GM21825 (cell line): ENCODE measurements around the gene METTL22.

ENCODE experiments used
- ATAC-seq: cut with Tn5 transposase; IDR thresholded peaks from one replicate; pipeline ENCODE4 v1.9.1; 2021; ENCODE audit warnings: mild to moderate bottlenecking, moderate library complexity; ENCODE audit not compliant: unreplicated experiment

Gene METTL22

DNA sequence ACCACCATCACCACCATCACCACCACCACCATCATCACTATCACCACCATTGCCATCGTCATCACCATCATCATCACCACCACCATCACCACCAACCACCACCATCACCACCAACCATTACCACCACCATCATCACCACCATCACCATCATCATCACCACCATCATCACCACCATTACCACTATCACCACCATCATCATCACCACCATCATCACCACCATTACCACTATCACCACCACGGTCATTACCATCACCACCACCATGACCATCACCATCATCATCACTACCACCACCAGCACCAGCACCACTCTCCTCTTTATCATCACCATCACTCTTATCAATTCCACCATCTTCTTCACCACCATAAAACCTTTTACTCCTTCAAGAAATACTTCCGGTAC lies 30.0 kb upstream of the METTL22 start:
- no peak for ATAC-seq

DNA sequence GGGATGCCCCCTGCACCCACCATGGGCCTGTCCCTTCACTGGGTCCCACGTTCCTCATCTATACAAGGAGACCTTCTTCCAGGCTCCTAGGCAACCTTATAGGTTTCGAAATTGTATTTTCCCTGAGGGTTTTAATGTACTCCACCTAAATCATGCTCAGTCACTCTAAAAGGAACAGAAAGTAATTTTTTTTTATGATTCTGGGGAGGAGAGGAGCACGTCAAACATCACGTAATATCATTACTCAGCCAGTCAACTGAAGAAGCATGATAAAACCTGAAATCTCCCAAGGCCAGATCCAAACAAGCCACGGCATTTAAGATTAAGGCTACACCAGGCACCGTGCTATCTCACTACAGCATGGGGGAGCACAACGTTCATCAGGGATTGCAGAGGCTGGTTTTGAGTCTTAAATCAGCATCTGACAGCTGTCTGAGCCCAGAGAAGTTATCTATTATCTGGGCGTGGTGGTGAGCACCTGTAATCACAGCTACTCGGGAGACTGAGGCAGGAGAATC lies 27.3 kb upstream of the METTL22 start:
- no peak for ATAC-seq

DNA sequence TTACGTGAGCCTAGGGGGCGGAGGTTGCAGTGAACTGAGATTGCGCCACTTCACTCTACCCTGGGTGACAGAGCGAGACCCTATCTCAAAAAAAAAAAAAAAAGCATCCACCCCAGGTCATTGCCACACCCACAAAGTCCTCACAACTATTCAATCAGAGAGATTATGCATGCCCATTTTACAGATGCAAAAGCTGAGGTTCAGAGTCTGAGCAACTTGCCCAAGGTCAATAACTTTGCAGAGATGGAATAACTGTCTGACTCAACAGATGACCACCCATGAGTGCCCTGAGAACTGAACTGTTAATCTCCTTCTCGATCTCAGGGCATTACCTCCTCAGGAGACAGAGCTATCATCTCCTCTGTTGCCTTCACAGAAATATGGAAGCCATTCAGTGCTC lies 25.7 kb upstream of the METTL22 start:
- no peak for ATAC-seq

DNA sequence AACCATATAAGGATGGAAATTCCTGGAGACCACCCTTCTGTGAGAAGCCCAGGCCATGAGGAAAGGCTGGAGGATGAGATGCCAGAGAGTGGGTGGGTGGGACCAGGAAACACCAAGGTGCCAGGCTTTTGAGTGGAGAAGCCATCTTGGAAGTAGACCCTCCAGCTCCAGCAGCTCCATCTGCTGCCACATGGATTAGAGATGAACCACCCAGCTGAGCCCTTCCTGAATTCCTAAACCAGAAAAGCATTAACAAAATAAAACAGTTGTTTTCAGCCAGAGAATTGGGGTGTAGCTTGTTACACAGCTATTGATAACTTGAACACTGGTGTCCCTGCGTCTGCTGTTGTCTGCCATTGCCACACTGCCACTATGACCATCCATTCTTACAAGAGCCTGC lies 24.9 kb upstream of the METTL22 start:
- no peak for ATAC-seq

DNA sequence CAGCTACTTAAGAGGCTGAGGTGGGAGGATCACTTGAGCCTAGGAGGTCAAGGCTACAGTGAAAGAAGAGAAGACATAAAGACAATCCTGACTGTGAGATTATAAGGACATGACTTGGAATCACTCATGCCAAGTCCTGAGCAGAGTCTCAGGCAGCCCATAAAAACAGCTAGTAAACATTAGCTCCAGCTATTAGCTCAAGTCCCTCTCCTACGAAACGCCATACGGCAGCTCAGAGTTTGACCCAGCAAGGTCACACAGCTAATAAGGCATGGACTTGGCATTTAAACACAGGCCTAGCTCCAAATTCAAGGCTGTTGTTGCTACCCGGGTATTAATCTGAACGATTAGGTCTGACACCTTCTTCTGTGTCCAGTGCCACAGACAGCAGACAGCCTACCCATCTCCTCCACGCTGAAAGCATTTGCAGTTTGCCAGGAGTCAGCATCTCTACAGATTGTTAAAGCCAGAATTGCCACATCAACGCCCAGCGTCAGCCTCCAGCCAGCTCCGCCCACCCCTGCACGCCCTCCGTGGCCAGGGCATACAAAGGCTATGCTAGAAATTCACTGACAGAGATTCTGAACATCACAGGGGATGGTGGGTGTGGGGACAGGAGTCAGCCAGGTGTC lies 21.2 kb upstream of the METTL22 start:
- ATAC-seq, result no peak

DNA sequence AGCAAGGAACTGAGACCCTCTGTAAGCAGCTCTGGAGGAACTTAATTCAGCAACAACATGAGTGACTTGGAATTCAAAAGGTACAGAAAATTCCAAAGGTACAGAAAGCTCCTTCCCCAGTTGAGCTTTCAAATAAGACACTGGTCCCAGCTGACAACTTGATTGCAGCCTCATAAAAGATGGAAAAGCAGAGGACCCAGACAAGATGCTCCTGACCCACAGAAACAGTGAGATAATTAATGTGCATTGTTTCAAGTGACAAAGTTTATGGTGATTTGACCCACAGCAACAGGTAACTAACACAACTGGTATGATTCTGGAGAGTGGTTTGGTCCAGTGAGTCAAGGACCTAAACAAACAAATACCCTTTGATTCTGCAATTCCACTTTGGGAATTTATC lies 15.9 kb upstream of the METTL22 start:
- no peak for ATAC-seq

DNA sequence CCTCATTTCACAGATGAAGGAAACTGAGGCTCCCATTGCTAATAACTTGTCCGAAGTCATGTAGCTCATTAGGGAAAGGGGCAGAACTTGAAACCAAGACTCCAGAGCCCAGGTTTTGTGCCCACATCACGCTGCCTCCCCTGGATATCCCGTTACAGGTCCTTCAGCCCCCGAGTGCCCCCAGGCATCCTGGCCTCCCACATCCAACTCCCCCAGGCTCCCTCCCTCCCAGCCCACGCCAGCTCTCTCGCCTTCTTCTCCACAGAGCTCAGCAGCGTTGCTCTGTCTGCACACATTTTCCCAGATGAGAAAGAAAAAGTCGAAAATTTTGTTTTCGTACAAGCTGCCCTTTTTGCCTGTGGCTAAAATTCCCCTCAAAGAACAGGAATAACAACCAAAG lies 14.3 kb upstream of the METTL22 start:
- ATAC-seq, result no peak

DNA sequence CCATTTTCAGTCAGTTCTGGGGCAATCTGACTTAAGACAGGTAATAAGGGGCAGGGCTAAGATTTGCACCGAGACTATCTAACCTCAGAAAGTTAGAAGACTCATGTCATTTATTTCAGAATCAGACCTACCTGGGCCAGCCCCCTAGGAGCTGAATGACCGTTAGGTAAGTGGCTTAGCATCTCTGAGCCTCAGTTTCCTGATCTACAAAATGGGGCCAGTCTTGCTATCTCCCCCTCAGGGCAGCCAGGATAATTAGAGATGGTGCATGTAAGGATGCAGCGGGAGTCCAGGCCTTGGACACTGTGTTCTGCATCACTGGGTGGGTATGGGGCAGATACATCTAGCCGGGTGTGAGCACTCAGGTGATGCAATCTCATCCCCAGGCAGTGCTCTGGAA lies 10.4 kb upstream of the METTL22 start:
- ATAC-seq, result no peak

DNA sequence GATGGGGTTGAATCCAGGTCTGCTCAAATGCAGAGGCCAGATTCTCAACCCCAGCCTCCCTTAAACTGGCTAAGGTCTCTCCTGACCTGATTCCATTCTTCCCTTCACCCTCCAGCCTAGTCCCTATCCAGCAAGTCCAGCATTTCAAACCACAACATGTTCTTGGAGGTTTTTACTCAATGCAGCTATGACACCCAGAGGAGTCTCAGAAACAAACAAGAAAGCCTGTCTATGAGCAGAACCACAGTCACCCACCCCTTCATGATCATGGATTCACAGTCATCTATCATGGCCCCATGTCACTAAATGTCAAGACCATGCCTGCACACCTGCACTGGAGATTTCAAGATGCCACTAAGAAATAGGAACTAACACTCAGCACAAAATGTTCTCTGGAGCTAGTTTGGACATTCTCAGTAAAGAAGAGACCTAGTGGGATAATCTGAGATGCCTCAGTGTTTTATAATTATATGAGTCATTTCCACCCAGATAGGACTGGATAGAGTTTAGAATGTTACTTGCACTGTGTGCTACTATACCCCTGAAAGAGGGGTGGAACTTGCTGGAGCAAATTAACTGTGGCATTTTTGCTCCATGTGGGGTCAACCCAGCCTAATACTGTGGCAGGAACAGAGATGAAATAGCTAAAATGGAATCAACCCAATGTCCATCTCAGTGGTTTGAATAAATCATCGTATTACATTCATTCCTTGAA lies 9.5 kb upstream of the METTL22 start:
- no peak for ATAC-seq

- no peak for ATAC-seq
Measured at GRCh38 chr16:8614435-8615029, 7.0 kb upstream of the METTL22 start.

DNA sequence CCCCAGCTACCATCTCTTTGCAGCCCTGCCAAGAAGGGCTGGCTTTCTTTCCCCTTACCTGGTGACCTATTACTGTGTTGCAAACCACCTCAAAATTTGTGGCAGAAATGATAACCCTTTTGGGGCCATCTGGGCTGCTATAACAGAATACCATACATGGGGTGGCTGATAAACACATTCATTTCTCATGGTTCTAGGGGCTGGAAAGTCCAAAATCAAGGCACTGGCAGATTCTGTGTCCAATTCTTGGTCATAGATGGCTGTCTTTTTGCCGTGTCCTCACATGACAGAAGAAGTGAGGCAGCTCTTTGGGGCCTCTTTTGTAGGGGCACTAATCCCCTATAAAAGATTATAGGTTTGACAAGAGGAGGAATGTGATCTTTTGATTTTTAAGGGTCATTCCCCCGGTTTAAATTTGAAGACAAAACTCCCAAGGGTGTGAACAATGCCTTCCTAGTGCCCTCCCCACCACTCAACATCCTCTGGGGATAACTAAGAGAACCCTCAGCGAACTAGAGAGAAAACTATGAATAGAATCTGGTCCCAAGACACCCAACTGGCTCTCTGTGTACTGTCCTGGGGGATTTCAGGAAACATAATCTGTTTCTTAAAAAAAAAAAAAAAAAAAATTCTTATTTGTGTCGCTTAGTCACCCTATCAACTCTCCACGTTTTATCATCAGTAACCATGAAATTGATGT lies 1.7 kb upstream of the METTL22 start:
- ATAC-seq, result no peak

DNA sequence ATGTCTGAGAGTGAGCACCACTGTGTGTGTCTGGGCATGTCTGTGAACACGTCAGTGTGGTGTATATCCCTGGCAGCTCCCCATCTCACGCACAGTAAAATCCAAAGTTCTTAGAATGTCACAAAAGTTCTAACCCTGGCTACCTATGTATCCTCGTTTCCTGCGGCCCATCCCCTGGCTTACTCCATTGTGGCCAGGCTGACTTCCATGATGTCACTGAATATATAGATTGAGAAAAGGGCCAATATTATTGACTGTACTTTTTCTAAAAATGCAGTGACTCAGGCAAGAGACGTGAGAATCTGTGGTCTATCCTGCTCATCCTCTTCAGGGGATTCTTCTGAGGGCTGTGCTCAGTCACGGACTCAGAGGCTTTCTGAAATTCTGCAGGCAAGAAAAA lies 963 bp upstream of the METTL22 start:
- no peak for ATAC-seq

- no peak for ATAC-seq
Measured at GRCh38 chr16:8621222-8621571, 301 bp upstream of the METTL22 start.

DNA sequence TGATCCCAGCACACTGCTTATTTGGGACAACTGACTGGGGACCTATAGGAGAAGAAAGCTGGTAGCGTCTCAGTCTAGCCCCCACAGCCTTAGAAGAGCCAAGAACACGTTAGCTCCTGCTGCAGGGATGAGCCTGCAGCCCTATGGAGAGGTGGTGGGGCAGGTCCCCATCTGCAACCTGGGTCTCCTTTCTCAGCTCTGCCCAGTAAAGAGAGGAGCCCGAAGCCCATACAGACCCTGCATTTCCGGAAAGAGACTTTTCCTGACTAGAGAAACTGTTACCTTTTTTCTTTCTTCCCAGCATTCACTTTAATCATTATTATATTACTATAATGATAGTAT lies 788 bp downstream of the METTL22 start:
- peak; percentile 5 for ATAC-seq

GRCh38 chr16:8623634-8624033 lies 2.1 kb downstream of the METTL22 start:
- ATAC-seq, result no peak

DNA sequence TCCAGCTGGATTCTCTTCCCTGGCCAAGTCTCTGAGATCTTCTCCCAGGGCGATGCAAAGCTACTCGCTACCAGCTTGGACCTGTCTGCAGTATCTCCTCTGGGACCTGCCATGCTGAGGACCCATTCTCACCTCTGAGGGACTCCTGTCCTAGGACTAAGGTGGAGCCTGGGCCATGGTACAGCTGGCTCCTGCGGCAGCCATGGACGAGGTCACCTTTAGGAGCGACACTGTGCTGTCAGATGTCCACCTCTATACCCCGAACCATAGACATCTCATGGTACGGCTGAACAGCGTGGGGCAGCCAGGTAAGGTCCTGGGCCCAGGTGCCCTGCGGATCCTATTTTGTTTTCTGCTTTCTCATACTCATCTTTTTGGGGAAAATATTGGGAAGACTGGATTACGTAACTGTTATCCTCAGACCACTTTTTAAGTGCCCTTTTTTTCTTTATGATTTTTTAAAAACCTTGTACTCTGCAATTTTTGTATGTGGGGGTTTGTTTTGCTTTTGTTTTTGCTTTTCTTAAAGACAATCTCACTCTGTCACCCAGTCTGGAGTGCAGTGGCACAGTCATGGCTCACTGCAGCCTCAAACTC lies 4.1 kb downstream of the METTL22 start:
- no peak for ATAC-seq

GRCh38 chr16:8626946-8627345 lies 5.4 kb downstream of the METTL22 start:
- ATAC-seq, result no peak

- ATAC-seq, result no peak
Measured at GRCh38 chr16:8627456-8627855, 6.0 kb downstream of the METTL22 start.

GRCh38 chr16:8628981-8629725 lies 7.7 kb downstream of the METTL22 start:
- ATAC-seq, result no peak

DNA sequence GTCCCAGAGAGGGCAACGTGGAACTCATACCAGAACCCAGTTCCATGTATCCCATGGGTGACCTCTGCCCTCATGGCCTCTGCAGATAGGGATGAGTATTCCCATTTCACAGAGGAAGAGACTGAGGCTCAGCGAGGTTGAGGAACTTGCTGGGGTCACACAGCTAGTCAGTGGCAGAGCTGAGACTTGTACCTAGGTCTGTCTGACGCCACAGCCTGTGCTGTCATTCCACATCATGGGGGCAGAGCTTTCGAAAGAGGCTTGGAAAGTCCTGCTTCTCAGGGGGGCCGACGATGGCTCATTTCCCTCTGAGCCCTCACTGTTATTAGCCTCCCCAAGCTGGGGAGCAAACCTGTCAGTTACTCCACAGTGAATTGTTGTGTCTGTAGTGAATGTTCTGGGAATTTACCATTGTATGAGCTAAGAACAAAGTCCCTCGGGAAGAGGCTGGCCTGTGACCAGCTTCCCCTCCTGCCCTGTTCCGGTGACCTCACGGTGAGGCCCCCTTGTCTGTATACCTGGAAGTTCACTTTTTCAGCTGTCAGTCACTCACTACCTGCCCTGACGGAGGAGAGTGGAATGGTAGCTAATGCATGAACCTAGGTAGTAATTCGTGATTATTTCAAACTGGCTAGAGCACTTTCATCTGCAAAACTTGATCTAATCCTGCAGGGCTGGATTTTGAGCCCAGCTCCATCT lies 8.9 kb downstream of the METTL22 start:
- ATAC-seq, result no peak
